Measurements from ENCODE around the gene SPI1.

The SPI1 gene

DNA sequence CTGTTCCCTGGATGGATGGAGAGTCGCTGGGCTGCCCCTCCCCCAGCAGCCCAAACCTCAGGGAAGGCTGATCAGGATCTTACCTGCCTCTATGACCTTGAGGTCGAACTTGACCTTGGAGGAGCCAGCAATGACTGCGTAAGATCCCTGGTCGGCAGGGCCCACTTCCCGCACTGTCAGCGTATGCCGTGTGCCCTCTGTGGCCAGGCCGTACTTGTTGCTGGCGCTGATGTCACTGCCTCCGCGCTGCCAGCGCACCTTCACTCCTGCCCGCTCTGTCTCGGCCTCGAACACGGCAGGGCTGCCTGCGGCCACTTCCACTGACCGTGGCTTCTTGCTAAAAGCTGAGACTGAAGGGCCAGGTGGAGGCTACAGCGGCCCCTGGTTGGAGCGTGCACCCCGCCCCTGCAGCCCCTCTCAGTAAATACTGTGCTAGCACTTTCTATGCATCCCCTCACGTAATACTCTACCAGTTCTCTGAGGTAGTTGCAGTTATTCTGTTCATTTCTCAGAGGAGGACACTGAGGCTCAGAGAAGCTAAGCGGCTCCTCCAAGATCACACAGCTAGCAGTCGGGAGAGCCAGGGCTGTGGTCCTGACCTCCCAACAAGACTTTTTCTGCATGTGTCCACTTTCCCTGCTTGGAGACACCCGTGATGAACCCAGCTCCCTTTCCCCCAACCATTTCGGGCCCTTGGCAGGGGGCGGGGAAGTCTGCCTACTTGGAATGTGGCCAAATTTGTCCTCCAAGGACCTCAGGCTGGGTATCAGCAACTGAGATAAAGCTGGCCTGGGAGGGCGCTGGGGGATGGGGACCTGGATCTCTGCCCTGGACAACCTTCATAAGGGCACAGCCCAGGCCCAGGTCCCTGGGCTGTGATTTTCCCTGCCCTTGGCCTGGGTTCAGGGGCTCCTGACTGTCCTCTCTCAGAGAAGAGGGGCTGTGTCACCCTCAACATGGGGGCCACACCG, 26.9 kb downstream of the SPI1 start:
- ChIA-PET CTCF (interaction anchor here (0.7 to 1.0 kb wide), 3 partner anchors 89 to 93 kb away, joined by 3 to 6 read pairs (median 3); no protein-coding TSS in a partner anchor), POLR2A (interaction anchor here (0.8 kb wide), 1 partner anchor 103 kb away, joined by 5 read pairs; the partner anchor contains the start of gene ACP2)
- peak; percentile 52 for TF ChIP-seq SCRT2 (tag by site-specific recombination; IDR thresholded peaks at IDR 0.05)
- TF ChIP-seq ZNF19 (tag by site-specific recombination; IDR thresholded peaks at IDR 0.05; ENCODE audit: low read depth): no peak
- Histone ChIP-seq H3K4me1 (ENCODE audit: control insufficient read depth, insufficient read depth, low read length) (no peaks in the 10 kb centered on the region), H3K27ac (ENCODE audit: extremely low read depth, low read depth, low read length) (no peak overlapping the region), H3K4me3 (ENCODE audit: low read depth, low read length) (no peak overlapping the region), H3K36me3 (ENCODE audit: control insufficient read depth in 2 of 2, insufficient read depth in 1 of 2, low read length in 2 of 2) (no peaks in the 10 kb centered on the region), H3K9me3 (ENCODE audit: control insufficient read depth, insufficient read depth, low read depth, low read length) (no peaks in the 10 kb centered on the region)

DNA sequence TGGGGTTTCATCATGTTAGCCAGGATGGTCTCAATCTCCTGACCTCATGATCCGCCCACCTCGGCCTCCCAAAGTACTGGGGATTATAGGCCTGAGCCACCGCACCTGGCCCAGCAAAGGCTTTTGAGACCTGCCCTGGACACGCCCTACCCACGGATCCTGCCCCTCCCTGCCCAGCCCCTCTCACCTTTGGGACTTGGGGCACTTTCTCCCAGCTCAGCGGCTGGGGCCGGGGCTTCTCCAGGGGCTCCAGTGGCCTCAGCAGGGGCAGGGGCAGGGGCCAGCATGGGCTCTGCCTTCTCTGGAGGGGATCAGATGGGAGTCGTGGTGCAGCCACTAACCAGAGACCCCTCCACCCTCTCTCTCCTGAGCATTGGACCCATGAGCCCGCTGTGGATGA, 28.0 kb downstream of the SPI1 start:
- Histone ChIP-seq H3K36me3 (ENCODE audit: control insufficient read depth in 2 of 2, insufficient read depth in 1 of 2, low read length in 2 of 2) (no peaks in the 10 kb centered on the region), H3K4me1 (ENCODE audit: control insufficient read depth, insufficient read depth, low read length) (no peaks in the 10 kb centered on the region), H3K27ac (ENCODE audit: extremely low read depth, low read depth, low read length) (no peak overlapping the region), H3K4me3 (ENCODE audit: low read depth, low read length) (no peak overlapping the region), H3K9me3 (ENCODE audit: control insufficient read depth, insufficient read depth, low read depth, low read length) (no peaks in the 10 kb centered on the region)
- TF ChIP-seq KLF10 (tag by site-specific recombination; IDR thresholded peaks at IDR 0.05): no peak
- no peak for TF ChIP-seq ZNF239 (tag by site-specific recombination; IDR thresholded peaks at IDR 0.05)
- no peak for TF ChIP-seq ZNF768 (tag by site-specific recombination; IDR thresholded peaks at IDR 0.05)
- no peak for TF ChIP-seq ZNF202 (tag by site-specific recombination; IDR thresholded peaks at IDR 0.05; ENCODE audit: borderline replicate concordance)
- no peak for TF ChIP-seq ZNF211 (tag by site-specific recombination; IDR thresholded peaks at IDR 0.05; ENCODE audit: low read depth)
- TF ChIP-seq, protein P1, sequence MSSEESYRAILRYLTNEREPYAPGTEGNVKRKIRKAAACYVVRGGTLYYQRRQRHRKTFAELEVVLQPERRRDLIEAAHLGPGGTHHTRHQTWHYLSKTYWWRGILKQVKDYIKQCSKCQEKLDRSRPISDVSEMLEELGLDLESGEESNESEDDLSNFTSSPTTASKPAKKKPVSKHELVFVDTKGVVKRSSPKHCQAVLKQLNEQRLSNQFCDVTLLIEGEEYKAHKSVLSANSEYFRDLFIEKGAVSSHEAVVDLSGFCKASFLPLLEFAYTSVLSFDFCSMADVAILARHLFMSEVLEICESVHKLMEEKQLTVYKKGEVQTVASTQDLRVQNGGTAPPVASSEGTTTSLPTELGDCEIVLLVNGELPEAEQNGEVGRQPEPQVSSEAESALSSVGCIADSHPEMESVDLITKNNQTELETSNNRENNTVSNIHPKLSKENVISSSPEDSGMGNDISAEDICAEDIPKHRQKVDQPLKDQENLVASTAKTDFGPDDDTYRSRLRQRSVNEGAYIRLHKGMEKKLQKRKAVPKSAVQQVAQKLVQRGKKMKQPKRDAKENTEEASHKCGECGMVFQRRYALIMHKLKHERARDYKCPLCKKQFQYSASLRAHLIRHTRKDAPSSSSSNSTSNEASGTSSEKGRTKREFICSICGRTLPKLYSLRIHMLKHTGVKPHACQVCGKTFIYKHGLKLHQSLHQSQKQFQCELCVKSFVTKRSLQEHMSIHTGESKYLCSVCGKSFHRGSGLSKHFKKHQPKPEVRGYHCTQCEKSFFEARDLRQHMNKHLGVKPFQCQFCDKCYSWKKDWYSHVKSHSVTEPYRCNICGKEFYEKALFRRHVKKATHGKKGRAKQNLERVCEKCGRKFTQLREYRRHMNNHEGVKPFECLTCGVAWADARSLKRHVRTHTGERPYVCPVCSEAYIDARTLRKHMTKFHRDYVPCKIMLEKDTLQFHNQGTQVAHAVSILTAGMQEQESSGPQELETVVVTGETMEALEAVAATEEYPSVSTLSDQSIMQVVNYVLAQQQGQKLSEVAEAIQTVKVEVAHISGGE (tag by site-specific recombination; conservative IDR thresholded peaks at IDR 0.05; ENCODE audit: low read depth): no peak
- no peak for TF ChIP-seq ZNF510 (tag by site-specific recombination; IDR thresholded peaks at IDR 0.05; ENCODE audit: insufficient replicate concordance)
- TF ChIP-seq REPIN1 (tag by site-specific recombination; IDR thresholded peaks at IDR 0.05; ENCODE audit: low read depth): no peak
- ChIA-PET CTCF (interaction anchor here (0.6 to 1.3 kb wide), 5 partner anchors 92 to 444 kb away, joined by 3 to 4 read pairs (median 3); partner anchors contain the start of gene ACP2), POLR2A (no interaction called here)

DNA sequence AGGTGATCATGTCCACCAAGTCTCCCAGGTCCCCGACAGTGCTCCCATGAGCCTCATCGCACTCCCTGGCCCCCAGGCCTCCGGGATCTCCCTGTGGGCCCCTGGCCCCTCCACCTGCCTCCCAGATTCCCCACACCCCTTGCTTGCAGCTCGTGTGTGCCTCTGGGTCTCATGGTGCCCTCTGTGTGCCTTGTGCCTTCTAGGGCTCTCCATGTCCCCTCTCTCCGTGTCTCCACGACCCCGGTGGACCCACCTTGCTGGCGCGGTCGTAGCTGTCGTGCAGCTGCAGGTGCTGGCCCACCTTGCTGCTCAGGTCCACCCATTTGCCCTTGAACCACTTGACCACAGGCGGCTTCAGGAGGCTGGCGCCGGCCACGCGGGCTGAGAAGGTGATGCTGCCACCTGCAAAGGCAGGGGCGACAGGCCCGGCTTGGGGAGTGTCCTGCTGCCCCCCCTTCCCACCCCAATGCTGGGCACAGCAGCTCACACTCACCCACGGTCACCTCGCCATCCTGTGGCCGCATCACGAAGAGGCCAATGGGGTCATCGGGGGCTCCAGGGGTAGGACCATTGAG, 28.7 kb downstream of the SPI1 start:
- Histone ChIP-seq H3K9me3 (ENCODE audit: control insufficient read depth, insufficient read depth, low read depth, low read length) (no peaks in the 10 kb centered on the region), H3K4me3 (ENCODE audit: low read depth, low read length) (no peak overlapping the region), H3K27ac (ENCODE audit: extremely low read depth, low read depth, low read length) (no peak overlapping the region), H3K4me1 (ENCODE audit: control insufficient read depth, insufficient read depth, low read length) (no peaks in the 10 kb centered on the region), H3K36me3 (ENCODE audit: control insufficient read depth in 2 of 2, insufficient read depth in 1 of 2, low read length in 2 of 2) (no peaks in the 10 kb centered on the region)
- ChIA-PET POLR2A (no interaction called here), CTCF (interaction anchor here (0.6 to 1.7 kb wide), 6 partner anchors 90 to 443 kb away, joined by 3 to 5 read pairs (median 3); partner anchors contain the start of gene ACP2)
- no peak for TF ChIP-seq HOXA7 (CRISPR knock-in tag; IDR thresholded peaks at IDR 0.05; ENCODE audit: borderline replicate concordance)
- no peak for TF ChIP-seq SALL2 (tag by site-specific recombination; IDR thresholded peaks at IDR 0.05; ENCODE audit: borderline replicate concordance)
- no peak for TF ChIP-seq ZNF510 (tag by site-specific recombination; IDR thresholded peaks at IDR 0.05; ENCODE audit: insufficient replicate concordance)
- no peak for TF ChIP-seq KLF9 (tag by site-specific recombination; IDR thresholded peaks at IDR 0.05; ENCODE audit: low read depth)
- TF ChIP-seq ZNF394 (tag by site-specific recombination; IDR thresholded peaks at IDR 0.05; ENCODE audit: borderline replicate concordance): no peak
- TF ChIP-seq BCL11A (tag by site-specific recombination; IDR thresholded peaks at IDR 0.05; ENCODE audit: low read depth): no peak
- no peak for TF ChIP-seq ZBTB8A (tag by site-specific recombination; IDR thresholded peaks at IDR 0.05)
- TF ChIP-seq ZNF473 (tag by site-specific recombination; IDR thresholded peaks at IDR 0.05): no peak
- TF ChIP-seq, protein P2, sequence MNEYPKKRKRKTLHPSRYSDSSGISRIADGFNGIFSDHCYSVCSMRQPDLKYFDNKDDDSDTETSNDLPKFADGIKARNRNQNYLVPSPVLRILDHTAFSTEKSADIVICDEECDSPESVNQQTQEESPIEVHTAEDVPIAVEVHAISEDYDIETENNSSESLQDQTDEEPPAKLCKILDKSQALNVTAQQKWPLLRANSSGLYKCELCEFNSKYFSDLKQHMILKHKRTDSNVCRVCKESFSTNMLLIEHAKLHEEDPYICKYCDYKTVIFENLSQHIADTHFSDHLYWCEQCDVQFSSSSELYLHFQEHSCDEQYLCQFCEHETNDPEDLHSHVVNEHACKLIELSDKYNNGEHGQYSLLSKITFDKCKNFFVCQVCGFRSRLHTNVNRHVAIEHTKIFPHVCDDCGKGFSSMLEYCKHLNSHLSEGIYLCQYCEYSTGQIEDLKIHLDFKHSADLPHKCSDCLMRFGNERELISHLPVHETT (tag by site-specific recombination; IDR thresholded peaks at IDR 0.05): no peak
- TF ChIP-seq RBAK (tag by site-specific recombination; IDR thresholded peaks at IDR 0.05): no peak
- TF ChIP-seq, protein P3, sequence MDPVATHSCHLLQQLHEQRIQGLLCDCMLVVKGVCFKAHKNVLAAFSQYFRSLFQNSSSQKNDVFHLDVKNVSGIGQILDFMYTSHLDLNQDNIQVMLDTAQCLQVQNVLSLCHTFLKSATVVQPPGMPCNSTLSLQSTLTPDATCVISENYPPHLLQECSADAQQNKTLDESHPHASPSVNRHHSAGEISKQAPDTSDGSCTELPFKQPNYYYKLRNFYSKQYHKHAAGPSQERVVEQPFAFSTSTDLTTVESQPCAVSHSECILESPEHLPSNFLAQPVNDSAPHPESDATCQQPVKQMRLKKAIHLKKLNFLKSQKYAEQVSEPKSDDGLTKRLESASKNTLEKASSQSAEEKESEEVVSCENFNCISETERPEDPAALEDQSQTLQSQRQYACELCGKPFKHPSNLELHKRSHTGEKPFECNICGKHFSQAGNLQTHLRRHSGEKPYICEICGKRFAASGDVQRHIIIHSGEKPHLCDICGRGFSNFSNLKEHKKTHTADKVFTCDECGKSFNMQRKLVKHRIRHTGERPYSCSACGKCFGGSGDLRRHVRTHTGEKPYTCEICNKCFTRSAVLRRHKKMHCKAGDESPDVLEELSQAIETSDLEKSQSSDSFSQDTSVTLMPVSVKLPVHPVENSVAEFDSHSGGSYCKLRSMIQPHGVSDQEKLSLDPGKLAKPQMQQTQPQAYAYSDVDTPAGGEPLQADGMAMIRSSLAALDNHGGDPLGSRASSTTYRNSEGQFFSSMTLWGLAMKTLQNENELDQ (tag by site-specific recombination; IDR thresholded peaks at IDR 0.05; ENCODE audit: low read depth): no peak
- no peak for TF ChIP-seq ZNF23 (tag by site-specific recombination; IDR thresholded peaks at IDR 0.05; ENCODE audit: borderline replicate concordance)

Data from HEK293 (cell line).